ENCODE data around the gene GABRB3.

- TF ChIP-seq CTCF (IDR thresholded peaks at IDR 0.05; ENCODE audit: poor library complexity) (no peak), EZH2 (IDR thresholded peaks at IDR 0.05; ENCODE audit: borderline replicate concordance) (no peak), EZH2phosphoT487 (IDR thresholded peaks at IDR 0.05; ENCODE audit: low read depth, severe bottlenecking, unreplicated experiment) (no peak)
Observed at GRCh38 chr15:26598704-26599103, 174.2 kb downstream of the GABRB3 start.
